Measurements from ENCODE around the gene OR2V1.

DNA sequence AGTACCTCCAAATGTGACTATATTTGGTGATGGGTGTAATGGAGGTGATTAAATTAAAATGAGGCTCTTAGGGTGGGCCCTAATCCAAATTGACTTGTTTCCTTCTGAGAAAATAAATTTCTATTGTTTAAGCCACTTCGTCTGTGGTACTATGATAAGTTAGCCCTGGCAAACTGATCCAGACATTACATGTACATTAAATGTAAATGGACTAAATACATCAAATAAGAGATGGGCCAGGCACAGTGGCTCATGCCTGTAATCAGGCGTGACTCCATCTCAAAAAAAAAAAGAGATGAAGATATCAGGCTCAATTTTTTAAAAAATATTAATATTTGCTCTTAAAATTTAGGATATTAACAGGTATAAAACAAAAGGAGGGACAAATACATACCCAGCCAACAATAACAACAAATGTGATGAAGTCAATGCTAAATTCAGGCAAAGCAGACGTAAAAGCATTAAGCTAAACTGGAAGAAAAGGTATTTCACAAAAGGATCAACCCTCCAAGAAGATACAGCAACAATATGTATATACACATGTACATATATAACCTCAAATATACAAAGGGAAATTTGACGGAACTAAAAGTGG is 5.5 kb upstream of the OR2V1 start:
- TF ChIP-seq, protein P1, sequence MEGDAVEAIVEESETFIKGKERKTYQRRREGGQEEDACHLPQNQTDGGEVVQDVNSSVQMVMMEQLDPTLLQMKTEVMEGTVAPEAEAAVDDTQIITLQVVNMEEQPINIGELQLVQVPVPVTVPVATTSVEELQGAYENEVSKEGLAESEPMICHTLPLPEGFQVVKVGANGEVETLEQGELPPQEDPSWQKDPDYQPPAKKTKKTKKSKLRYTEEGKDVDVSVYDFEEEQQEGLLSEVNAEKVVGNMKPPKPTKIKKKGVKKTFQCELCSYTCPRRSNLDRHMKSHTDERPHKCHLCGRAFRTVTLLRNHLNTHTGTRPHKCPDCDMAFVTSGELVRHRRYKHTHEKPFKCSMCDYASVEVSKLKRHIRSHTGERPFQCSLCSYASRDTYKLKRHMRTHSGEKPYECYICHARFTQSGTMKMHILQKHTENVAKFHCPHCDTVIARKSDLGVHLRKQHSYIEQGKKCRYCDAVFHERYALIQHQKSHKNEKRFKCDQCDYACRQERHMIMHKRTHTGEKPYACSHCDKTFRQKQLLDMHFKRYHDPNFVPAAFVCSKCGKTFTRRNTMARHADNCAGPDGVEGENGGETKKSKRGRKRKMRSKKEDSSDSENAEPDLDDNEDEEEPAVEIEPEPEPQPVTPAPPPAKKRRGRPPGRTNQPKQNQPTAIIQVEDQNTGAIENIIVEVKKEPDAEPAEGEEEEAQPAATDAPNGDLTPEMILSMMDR (IDR thresholded peaks at IDR 0.05): no peak
- no peak for TF ChIP-seq POLR2A (IDR thresholded peaks at IDR 0.05)
